ENCODE data around the gene FLNB. TPM values are rescaled to one million over a fixed set of nuclear protein-coding genes. Genes with fewer than 3 reads are reported as not detected.

The FLNB gene
- total RNA-seq, 1 donor from 2014 or later = 115 TPM

- Histone ChIP-seq H3K36me3 (no peaks in the 10 kb centered on the region), H3K9me3 (no peaks in the 10 kb centered on the region), H3K4me3 (no peak overlapping the region), H3K4me1 (peaks cover 4% of the 10 kb centered on the region), H3K27ac (no peak overlapping the region), H3K27me3 (no peaks in the 10 kb centered on the region)
- ATAC-seq (no peak), DNase-seq (no peak)
- intact Hi-C loops (cut with DNase I) = no loop called here
- TF ChIP-seq, protein P1, sequence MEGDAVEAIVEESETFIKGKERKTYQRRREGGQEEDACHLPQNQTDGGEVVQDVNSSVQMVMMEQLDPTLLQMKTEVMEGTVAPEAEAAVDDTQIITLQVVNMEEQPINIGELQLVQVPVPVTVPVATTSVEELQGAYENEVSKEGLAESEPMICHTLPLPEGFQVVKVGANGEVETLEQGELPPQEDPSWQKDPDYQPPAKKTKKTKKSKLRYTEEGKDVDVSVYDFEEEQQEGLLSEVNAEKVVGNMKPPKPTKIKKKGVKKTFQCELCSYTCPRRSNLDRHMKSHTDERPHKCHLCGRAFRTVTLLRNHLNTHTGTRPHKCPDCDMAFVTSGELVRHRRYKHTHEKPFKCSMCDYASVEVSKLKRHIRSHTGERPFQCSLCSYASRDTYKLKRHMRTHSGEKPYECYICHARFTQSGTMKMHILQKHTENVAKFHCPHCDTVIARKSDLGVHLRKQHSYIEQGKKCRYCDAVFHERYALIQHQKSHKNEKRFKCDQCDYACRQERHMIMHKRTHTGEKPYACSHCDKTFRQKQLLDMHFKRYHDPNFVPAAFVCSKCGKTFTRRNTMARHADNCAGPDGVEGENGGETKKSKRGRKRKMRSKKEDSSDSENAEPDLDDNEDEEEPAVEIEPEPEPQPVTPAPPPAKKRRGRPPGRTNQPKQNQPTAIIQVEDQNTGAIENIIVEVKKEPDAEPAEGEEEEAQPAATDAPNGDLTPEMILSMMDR (IDR thresholded peaks at IDR 0.05) = no peak
Measured at GRCh38 chr3:58204720-58205119, 196.5 kb downstream of the FLNB start.

- ATAC-seq = no peak
- Histone ChIP-seq H3K9me3 (no peaks in the 10 kb centered on the region), H3K36me3 (no peaks in the 10 kb centered on the region), H3K4me1 (peaks cover 1% of the 10 kb centered on the region), H3K27me3 (no peaks in the 10 kb centered on the region), H3K27ac (no peak overlapping the region), H3K4me3 (no peak overlapping the region)
- intact Hi-C loops (cut with DNase I) = no loop called here
- TF ChIP-seq, protein P1 (IDR thresholded peaks at IDR 0.05) = no peak
- DNase-seq = no peak
Measured at GRCh38 chr3:58205981-58206380, 197.8 kb downstream of the FLNB start.

DNA sequence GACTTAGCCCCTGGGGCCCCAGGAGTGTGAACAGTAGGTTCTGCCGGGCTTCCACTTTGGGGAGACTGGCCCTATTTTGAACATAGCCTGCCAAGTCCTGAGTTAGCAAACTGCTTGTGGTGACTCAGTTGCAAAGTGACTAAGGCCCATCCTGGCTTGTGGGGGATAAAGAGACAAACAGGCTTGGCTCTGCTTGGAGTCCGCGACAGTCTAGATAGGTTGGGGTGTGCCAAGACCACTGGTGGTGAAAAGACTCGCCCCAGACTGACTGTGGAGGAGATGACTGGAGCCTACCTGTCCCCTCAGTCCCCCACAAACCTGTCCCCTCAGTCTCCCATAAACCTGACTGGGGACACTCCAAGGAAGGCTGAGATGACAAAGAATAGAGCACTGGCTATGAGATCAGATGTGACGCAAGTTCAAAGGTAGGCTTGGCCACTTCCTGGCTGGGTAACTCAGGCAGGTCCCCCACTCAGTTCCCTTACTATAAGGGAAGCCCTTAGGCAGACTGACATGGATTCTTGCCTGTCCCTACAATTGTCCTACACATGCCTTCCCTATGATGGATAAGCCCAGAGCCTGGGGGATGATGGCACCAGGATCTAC lies 198.3 kb downstream of the FLNB start:
- intact Hi-C loops (cut with DNase I) = no loop called here
- Histone ChIP-seq H3K27ac (no peak overlapping the region), H3K9me3 (no peaks in the 10 kb centered on the region), H3K36me3 (no peaks in the 10 kb centered on the region), H3K4me3 (no peak overlapping the region), H3K4me1 (no peaks in the 10 kb centered on the region), H3K27me3 (no peaks in the 10 kb centered on the region)
- ATAC-seq (peak; percentile 15), DNase-seq (no peak)
- TF ChIP-seq, protein P1 (IDR thresholded peaks at IDR 0.05) = no peak

DNA sequence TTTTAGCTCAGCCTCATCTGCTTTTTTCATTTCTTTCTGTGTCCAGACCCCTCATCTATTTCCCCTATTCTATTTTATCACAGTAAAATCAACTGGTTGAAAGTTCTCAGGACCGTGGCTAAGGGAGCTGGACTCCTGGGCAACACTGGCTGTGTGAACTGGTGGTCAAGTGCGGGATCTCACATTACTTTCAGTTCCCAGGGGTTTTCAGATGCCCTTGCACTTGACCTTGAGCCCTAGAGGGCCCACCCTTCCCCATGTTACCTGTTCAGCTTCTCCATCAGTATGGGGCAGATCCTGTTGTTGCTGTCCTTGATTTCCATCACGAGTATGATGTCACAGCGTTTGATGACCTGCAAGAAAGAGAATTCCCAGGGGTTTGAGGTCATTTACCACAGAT lies 199.7 kb downstream of the FLNB start:
- ATAC-seq = no peak
- H3K9me3 ChIP-seq = no peaks in the 10 kb centered on the region
- TF ChIP-seq, protein P1 (IDR thresholded peaks at IDR 0.05) = no peak
- no peaks in the 10 kb centered on the region for H3K4me1 ChIP-seq
- H3K4me3 ChIP-seq = peak overlapping the region; percentile 36
- H3K27me3 ChIP-seq = no peaks in the 10 kb centered on the region
- intact Hi-C loops (cut with DNase I) = no loop called here
- no peak for DNase-seq
- H3K27ac ChIP-seq = no peak overlapping the region
- H3K36me3 ChIP-seq = no peaks in the 10 kb centered on the region

DNA sequence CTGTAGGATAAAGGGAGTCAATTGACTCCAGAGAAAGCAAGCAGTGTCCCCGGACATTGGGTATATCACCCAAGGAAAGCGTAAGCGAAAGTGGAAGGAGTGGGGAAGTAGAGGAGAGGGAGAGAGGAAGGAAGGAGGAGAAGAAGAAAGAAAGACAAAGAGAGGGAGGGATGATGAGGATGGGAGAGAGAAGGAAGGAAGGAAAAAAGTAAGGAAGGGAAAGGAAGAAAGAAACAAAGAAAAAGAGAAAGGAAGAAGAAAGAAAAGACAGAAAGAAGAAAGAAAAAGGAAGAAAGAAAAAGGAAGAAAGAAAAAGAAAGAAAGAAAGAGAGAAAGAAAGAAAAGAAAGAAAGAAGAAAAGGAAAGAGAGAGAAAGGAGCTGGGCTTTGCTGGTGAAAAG lies 201.7 kb downstream of the FLNB start:
- intact Hi-C loops (cut with DNase I) = no loop called here
- peaks cover 7% of the 10 kb centered on the region for H3K4me1 ChIP-seq
- ATAC-seq (no peak), DNase-seq (no peak)
- no peaks in the 10 kb centered on the region for H3K27me3 ChIP-seq
- no peaks in the 10 kb centered on the region for H3K36me3 ChIP-seq
- H3K4me3 ChIP-seq = peak overlapping the region; percentile 36
- TF ChIP-seq, protein P1 (IDR thresholded peaks at IDR 0.05) = no peak
- no peaks in the 10 kb centered on the region for H3K9me3 ChIP-seq
- H3K27ac ChIP-seq = peak overlapping the region; percentile 24

Data from upper lobe of right lung (tissue), 1 donor.